T47D (cell line): ENCODE data around the gene RND3.

Source experiments
- DNase-seq, 2 experiments: peaks; one replicate each; pipeline versions ENCODE4 v3.0.0 to v3.0.0-alpha.2; 2011 to 2012; ENCODE audit warnings: low read depth in 1 of 2, low spot score in 1 of 2
- JUND ChIP-seq: IDR thresholded peaks from 2 replicates; pipeline ENCODE4 v1.6.1; 2012; ENCODE audit warnings: low read depth
- in situ Hi-C: cut with HindIII; loops from 2 replicates; pipeline ENCODE4 v1.10.0; 2016; ENCODE audit warnings: low sequenced_read_pairs, low pct_unique_long_range_greater_than_20kb

The RND3 gene

GRCh38 chr2:150517951-150518680 is 30.6 kb upstream of the RND3 start:
- TF ChIP-seq JUND: no peak
- in situ Hi-C loops: no loop called here
- no peak for DNase-seq

- DNase-seq: no peak
- in situ Hi-C loops: no loop called here
- TF ChIP-seq JUND: no peak
Observed at GRCh38 chr2:150513647-150514046, 26.2 kb upstream of the RND3 start.

- TF ChIP-seq JUND: no peak
- DNase-seq: no peak
- in situ Hi-C loops: no loop called here
Observed at GRCh38 chr2:150508497-150509137, 21.1 kb upstream of the RND3 start.

DNA sequence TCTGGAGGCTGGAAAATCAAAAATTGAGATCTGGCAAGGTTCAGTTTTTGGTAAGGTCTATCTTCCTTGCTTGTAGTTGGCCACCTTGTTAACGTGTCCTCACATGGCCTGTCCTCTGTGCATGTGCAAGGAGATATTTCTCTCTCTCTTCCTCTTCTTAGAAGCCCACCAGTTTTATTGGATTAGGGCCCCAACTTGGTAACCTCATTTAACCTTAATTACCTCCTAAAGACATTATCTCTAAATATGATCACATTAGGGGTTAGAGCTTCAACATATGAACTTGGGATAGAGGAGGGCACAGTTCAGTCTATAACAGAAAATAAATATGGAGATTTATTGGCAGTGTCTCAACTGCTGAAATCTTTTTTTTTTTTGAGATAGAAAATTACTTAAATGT is 19.6 kb upstream of the RND3 start:
- in situ Hi-C loops: no loop called here
- no peak for TF ChIP-seq JUND
- no peak for DNase-seq

GRCh38 chr2:150505178-150505577 is 17.7 kb upstream of the RND3 start:
- no peak for TF ChIP-seq JUND
- no peak for DNase-seq
- in situ Hi-C loops: no loop called here

- in situ Hi-C loops: no loop called here
- no peak for DNase-seq
- TF ChIP-seq JUND: no peak
Observed at GRCh38 chr2:150495993-150496627, 8.6 kb upstream of the RND3 start.

GRCh38 chr2:150495001-150495400 is 7.5 kb upstream of the RND3 start:
- no peak for DNase-seq
- in situ Hi-C loops: no loop called here
- no peak for TF ChIP-seq JUND

DNA sequence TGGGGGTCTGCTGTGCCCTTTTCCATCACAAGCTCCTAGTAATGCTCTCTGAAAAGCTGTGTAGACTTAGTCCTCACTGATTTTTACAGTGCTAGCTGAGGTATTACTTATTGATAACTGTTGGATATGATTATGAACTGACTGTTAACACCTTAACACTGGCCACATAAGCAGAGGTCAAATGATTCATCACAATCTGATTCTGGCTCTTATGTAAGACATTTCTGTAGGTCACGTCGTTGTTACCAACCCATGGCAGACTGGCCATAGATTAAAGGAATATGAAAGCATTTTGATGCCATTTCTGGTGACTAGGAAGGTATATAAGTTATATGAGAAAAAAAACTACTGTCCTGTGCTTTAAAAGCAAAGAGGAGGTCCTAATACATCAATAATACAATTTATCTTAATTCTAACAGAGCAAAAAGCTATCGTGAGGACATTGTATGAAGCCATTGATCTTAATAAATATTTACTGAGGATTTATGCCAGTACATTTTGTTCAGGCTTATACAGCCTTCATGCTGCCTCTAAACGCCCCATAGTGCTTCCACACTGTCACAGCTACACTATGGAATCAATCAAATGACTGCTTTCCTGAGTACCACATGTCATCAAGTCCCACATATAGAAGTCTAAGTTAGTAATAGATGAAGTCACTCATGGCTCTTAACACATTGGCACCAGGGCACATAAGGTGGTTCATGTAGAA is 6.9 kb upstream of the RND3 start:
- TF ChIP-seq JUND: no peak
- in situ Hi-C loops: no loop called here
- no peak for DNase-seq

DNA sequence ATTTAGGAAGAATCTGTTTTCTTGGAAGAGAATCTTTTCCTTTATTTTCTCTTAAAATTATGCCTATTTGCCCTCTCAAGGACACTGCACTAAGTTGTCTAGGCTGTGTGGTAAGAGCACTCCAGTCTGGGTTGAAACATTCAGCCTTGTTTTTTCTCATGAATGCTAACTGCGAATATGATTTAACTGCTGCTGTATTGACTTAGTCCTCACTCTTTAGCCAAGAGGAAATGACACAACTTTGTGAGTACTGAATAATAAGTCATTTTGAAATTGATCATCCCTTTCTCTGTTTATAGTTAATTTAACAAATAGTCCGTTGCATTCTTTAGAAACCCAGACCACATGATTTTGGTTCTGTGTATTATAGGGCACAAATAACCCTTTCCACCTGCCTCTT is 4.5 kb upstream of the RND3 start:
- no peak for DNase-seq
- no peak for TF ChIP-seq JUND
- in situ Hi-C loops: no loop called here

GRCh38 chr2:150491430-150491829 is 4.0 kb upstream of the RND3 start:
- no peak for TF ChIP-seq JUND
- in situ Hi-C loops: no loop called here

GRCh38 chr2:150490466-150490865 is 3.0 kb upstream of the RND3 start:
- DNase-seq: no peak
- TF ChIP-seq JUND: no peak
- in situ Hi-C loops: no loop called here

More at GRCh38 chr2:150491430-150491829, 4.0 kb upstream of the RND3 start:
- DNase-seq: no peak

DNA sequence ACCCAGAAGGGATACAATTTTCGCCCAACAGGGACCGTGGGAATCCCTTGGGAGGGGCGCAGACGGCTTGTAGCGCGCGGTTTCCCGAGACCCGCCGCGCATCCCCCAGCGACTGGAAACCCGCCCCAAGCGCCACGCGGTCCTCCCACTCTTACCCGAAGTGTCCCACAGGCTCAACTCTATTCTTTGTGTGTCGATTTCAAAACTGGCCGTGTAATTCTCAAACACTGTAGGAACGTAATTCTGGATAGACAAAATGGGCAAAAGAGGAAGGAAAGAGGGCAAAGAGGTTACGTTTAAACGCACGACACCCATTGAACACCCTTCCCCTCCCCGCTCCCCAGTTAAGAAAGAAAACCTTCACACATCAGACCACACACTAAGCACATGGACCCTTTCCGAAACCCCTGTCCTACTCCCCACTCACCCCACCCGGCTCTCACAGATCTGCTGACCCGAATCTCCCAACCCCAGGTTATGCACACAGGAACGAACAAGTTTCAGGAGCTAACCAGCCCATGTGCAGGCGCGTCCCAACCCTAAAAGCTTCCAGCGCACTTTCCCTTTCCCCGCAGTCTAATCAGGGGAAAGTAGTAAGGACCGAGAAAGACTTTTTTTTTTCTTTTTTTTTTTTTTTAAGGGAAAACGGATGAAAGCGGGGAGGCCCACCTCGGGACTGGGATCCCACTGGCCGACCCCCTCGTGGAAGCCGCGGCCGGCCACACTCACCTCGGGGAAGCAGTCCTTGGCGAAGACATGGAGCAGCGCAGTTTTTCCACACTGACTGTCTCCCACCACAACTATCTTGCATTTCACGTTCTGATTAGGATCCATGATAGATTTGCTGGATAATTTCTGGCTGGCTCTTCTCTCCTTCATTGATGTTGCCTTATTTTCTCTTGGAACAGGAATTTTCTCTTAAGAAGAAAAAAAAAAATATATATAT is 655 bp downstream of the RND3 start:
- peak in 1 of 2 experiments; percentile 49 for DNase-seq
- TF ChIP-seq JUND: no peak
- in situ Hi-C loops: no loop called here
